SK-N-SH (cell line): ENCODE data around the gene HSPB2. TPM values are rescaled to one million over a fixed set of nuclear protein-coding genes. Genes with fewer than 3 reads are reported as not detected.

Source experiments
- CTCF ChIA-PET: fragments of 300-600, 350-600 bp; formaldehyde crosslinking; extraction: SDS; loops from one replicate; lab custom pipeline; 2021; lab: Yijun Ruan, JAX
- POLR2A ChIA-PET: fragments of 350-600 bp; sonication (Branson Sonifier 250); formaldehyde crosslinking; extraction: SDS; loops from one replicate; lab custom pipeline; 2020; ENCODE audit warnings: antibody characterized with exemption, inconsistent platforms; lab: Yijun Ruan, JAX
- DNase-seq: peaks from one replicate; pipeline ENCODE4 v3.0.0; 2012
- H2AFZ ChIP-seq: fragments of 200-600 bp; sonication (generic); 2 replicates; pipeline ENCODE4 v1.8.1; 2016; ENCODE audit warnings: antibody characterized with exemption, mild to moderate bottlenecking, low read depth
- H3F3A ChIP-seq: fragments of 200-600 bp; sonication (generic); replicated peaks from 2 replicates; pipeline ENCODE3; 2016; ENCODE audit warnings: antibody characterized with exemption, mild to moderate bottlenecking; ENCODE audit not compliant: insufficient read depth
- H3K27ac ChIP-seq, 2 experiments: fragments of 200-500 bp in 1 of 2; fragments of 200-600 bp in 1 of 2; sonication (Bioruptor generic) in 1 of 2; sonication (generic), shearing (Covaris generic) in 1 of 2; 2 replicates each; pipeline versions ENCODE4 v1.5.1 to v1.6.1; 2014 to 2016; ENCODE audit warnings: low read depth in 2 of 2, inconsistent platforms in 1 of 2, low read length in 1 of 2, mild to moderate bottlenecking in 1 of 2, mixed read lengths in 1 of 2
- H3K27me3 ChIP-seq: fragments of 200-600 bp; sonication (generic), shearing (Covaris generic); 2 replicates; pipeline ENCODE4 v1.6.1; 2016; ENCODE audit warnings: mixed run types; ENCODE audit not compliant: insufficient read depth
- H3K36me3 ChIP-seq, 2 experiments: fragments of 200-500 bp in 1 of 2; fragments of 200-600 bp in 1 of 2; sonication (Bioruptor generic) in 1 of 2; sonication (generic) in 1 of 2; replicated peaks in 1 of 2; 2 replicates each; pipeline versions ENCODE3 to v1.5.1; 2014 to 2016; ENCODE audit warnings: low read length in 1 of 2, mild to moderate bottlenecking in 1 of 2; ENCODE audit not compliant: insufficient read depth in 2 of 2, control insufficient read depth in 1 of 2
- H3K4me1 ChIP-seq, 2 experiments: fragments of 200-500 bp in 1 of 2; fragments of 200-600 bp in 1 of 2; sonication (Bioruptor generic) in 1 of 2; sonication (generic), shearing (Covaris generic) in 1 of 2; 2 replicates each; pipeline versions ENCODE4 v1.5.1 to v1.6.1; 2014 to 2016; ENCODE audit warnings: low read depth in 1 of 2, low read length in 1 of 2, mixed run types in 1 of 2; ENCODE audit not compliant: insufficient read depth in 2 of 2, control insufficient read depth in 1 of 2
- H3K4me2 ChIP-seq: fragments of 200-600 bp; sonication (generic), shearing (Covaris generic); 2 replicates; pipeline ENCODE4 v1.6.1; 2017; ENCODE audit warnings: mixed run types
- H3K4me3 ChIP-seq, 2 experiments: fragments of 200-500 bp in 1 of 2; fragments of 200-600 bp in 1 of 2; sonication (Bioruptor generic) in 1 of 2; sonication (generic), shearing (Covaris generic) in 1 of 2; 2 replicates each; pipeline versions ENCODE4 v1.5.1 to v1.8.1; 2014 to 2016; ENCODE audit warnings: low read depth in 2 of 2, inconsistent platforms in 1 of 2, low read length in 1 of 2, mild to moderate bottlenecking in 1 of 2, mixed read lengths in 1 of 2, moderate library complexity in 1 of 2
- H3K79me2 ChIP-seq: fragments of 200-600 bp; sonication (generic); 2 replicates; pipeline ENCODE4 v1.8.1; 2017; ENCODE audit warnings: mild to moderate bottlenecking; ENCODE audit not compliant: insufficient read depth
- H3K9ac ChIP-seq: fragments of 200-600 bp; sonication (generic); 2 replicates; pipeline ENCODE4 v1.6.1; 2017; ENCODE audit warnings: mixed run types
- H3K9me2 ChIP-seq: fragments of 200-600 bp; sonication (generic); 2 replicates; pipeline ENCODE4 v1.6.1; 2017; ENCODE audit warnings: mixed run types
- H3K9me3 ChIP-seq: fragments of 200-600 bp; sonication (generic); 2 replicates; pipeline ENCODE4 v1.6.1; 2017; ENCODE audit warnings: mixed run types, mild to moderate bottlenecking, moderate library complexity
- H4K20me1 ChIP-seq: fragments of 200-600 bp; sonication (generic); 2 replicates; pipeline ENCODE4 v1.6.1; 2017; ENCODE audit warnings: mild to moderate bottlenecking, mixed run types; ENCODE audit not compliant: insufficient read depth
- ELF1 ChIP-seq: IDR thresholded peaks from 2 replicates; pipeline ENCODE4 v1.4.0; 2012
- MEF2A ChIP-seq: IDR thresholded peaks from 2 replicates; pipeline ENCODE4 v1.4.0; 2012; ENCODE audit warnings: low read depth, borderline replicate concordance
- RAD21 ChIP-seq: IDR thresholded peaks from 2 replicates; pipeline ENCODE4 v1.6.1; 2012; ENCODE audit warnings: mild to moderate bottlenecking, low read length
- RCOR1 ChIP-seq: fragments of 150-350 bp; IDR thresholded peaks from 2 replicates; pipeline ENCODE4 v1.6.1; 2017; ENCODE audit warnings: antibody characterized with exemption, low read length
- TCF12 ChIP-seq: IDR thresholded peaks from 2 replicates; pipeline ENCODE4 v1.4.0; 2012
- TEAD4 ChIP-seq: IDR thresholded peaks from 2 replicates; pipeline ENCODE4 v1.4.0; 2012; ENCODE audit warnings: mild to moderate bottlenecking, borderline replicate concordance; ENCODE audit not compliant: insufficient read depth
- WGBS: methylation state at CpG from one replicate; pipeline ENCODE4 v1.1.6; 2017; ENCODE audit warnings: low lambda C conversion rate; 5-methylcytosine and 5-hydroxymethylcytosine counted together
- polyA plus RNA-seq, 3 experiments: library from polyadenylated mRNA; depleted of rRNA; stranded (reverse); fragments of >200 nt; gene quantifications; 2 replicates each; pipeline ENCODE4 v1.2.3, GENCODE V29; 2012
- TF ChIP-seq, protein P1 (sequence below): IDR thresholded peaks from 2 replicates; pipeline ENCODE4 v1.6.1; 2012; ENCODE audit warnings: mild to moderate bottlenecking, low read depth, low read length, moderate library complexity

Gene HSPB2
- polyA plus RNA-seq, 1 of the 3 experiments (the other 2 are of a cell fraction): not detected

DNA sequence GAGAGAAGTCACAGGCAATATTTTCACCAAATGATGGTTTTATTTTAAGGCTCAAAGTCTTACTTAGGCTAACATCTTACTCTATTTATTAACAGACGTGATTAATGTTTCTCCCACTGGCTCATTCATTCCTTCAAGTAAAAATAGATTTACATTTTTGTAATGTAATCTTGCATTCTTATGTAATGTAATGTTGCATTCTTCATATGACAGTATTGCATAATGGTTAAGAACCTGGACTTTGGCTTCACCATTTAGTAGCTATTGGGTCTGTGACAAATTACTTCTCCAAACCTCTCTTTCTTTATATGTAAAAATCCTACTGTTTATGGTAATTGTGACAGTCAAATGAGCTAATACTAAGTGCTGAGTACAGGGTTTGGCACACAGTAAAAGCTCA, 21.3 kb downstream of the HSPB2 start:
- Histone ChIP-seq H3K79me2 (peaks cover 18% of the 10 kb centered on the region; the same call in 1 of the 2 replicates), H3F3A (peaks cover 18% of the 10 kb centered on the region), H3K27ac (no peak overlapping the region; a peak in 1 of 4 replicates), H4K20me1 (no peaks in the 10 kb centered on the region), H3K4me3 (no peak overlapping the region), H3K4me1 (peaks cover 28 to 37% of the 10 kb centered on the region in 2 experiments; a peak in 3 of 4 replicates), H3K36me3 (no peaks in the 10 kb centered on the region), H3K9ac (no peak overlapping the region)
- ChIA-PET CTCF (interaction anchor here (0.7 to 15.8 kb wide), 5 partner anchors 42 to 90 kb away, joined by 3 to 272 read pairs (median 3); partner anchors contain the start of gene ALG9), POLR2A (no interaction called here)
- DNase-seq: no peak
- TF ChIP-seq ELF1: no peak
- no peak for TF ChIP-seq RCOR1
- TF ChIP-seq, all 33 proteins: peak for 0
- Histone ChIP-seq H3K9me2 (no peaks in the 10 kb centered on the region), H2AFZ (no peak overlapping the region), H3K9me3 (no peaks in the 10 kb centered on the region), H3K27me3 (no peaks in the 10 kb centered on the region), H3K4me2 (no peak overlapping the region)
- 48% methylated on average over 1 of the region's 1 CpG for WGBS

DNA sequence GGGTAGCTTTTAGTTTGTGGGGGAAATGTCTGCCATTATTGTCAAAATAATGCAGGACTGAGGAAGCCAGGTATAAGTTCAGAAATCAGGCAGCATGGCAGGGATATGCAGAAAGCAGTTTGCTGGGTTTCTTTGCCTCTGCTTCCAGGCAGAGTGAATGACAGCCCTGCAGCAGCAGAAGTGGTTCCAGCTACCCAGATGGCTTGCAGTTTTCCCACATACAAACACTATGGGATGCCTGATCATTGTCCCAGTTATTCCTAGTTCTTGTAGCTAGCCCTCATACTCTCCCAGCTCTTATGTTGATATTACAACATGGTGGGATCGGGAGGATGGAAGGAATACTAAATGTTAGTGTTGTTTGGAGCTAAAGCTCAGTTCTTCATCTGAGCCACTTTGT, 21.8 kb downstream of the HSPB2 start:
- H3K27ac ChIP-seq: no peak overlapping the region; a peak in 1 of 4 replicates
- H3K9ac ChIP-seq: no peak overlapping the region
- DNase-seq: no peak
- no peak overlapping the region for H2AFZ ChIP-seq
- no peak overlapping the region for H3K4me3 ChIP-seq
- ChIA-PET POLR2A (no interaction called here), CTCF (interaction anchor here (0.7 to 15.8 kb wide), 5 partner anchors 42 to 90 kb away, joined by 3 to 272 read pairs (median 3); partner anchors contain the start of gene ALG9)
- H3K4me1 ChIP-seq: peaks cover 33 to 40% of the 10 kb centered on the region in 2 experiments; a peak in 3 of 4 replicates
- H3K36me3 ChIP-seq: no peaks in the 10 kb centered on the region
- H3K27me3 ChIP-seq: no peaks in the 10 kb centered on the region
- peaks cover 18% of the 10 kb centered on the region; the same call in 1 of the 2 replicates for H3K79me2 ChIP-seq
- H3K4me2 ChIP-seq: no peak overlapping the region
- peaks cover 19% of the 10 kb centered on the region for H3F3A ChIP-seq
- WGBS: 85% methylated on average over 1 of the region's 1 CpG
- no peaks in the 10 kb centered on the region for H3K9me2 ChIP-seq
- H4K20me1 ChIP-seq: no peaks in the 10 kb centered on the region
- TF ChIP-seq TEAD4 (no peak), TCF12 (no peak), RAD21 (no peak), MEF2A (no peak)
- TF ChIP-seq, protein P1, sequence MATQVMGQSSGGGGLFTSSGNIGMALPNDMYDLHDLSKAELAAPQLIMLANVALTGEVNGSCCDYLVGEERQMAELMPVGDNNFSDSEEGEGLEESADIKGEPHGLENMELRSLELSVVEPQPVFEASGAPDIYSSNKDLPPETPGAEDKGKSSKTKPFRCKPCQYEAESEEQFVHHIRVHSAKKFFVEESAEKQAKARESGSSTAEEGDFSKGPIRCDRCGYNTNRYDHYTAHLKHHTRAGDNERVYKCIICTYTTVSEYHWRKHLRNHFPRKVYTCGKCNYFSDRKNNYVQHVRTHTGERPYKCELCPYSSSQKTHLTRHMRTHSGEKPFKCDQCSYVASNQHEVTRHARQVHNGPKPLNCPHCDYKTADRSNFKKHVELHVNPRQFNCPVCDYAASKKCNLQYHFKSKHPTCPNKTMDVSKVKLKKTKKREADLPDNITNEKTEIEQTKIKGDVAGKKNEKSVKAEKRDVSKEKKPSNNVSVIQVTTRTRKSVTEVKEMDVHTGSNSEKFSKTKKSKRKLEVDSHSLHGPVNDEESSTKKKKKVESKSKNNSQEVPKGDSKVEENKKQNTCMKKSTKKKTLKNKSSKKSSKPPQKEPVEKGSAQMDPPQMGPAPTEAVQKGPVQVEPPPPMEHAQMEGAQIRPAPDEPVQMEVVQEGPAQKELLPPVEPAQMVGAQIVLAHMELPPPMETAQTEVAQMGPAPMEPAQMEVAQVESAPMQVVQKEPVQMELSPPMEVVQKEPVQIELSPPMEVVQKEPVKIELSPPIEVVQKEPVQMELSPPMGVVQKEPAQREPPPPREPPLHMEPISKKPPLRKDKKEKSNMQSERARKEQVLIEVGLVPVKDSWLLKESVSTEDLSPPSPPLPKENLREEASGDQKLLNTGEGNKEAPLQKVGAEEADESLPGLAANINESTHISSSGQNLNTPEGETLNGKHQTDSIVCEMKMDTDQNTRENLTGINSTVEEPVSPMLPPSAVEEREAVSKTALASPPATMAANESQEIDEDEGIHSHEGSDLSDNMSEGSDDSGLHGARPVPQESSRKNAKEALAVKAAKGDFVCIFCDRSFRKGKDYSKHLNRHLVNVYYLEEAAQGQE: no peak
- no peaks in the 10 kb centered on the region for H3K9me3 ChIP-seq
